ENCODE results near the gene L3MBTL1. TPM values are rescaled to one million over a fixed set of nuclear protein-coding genes. Genes with fewer than 3 reads are reported as not detected.

The L3MBTL1 gene
- total RNA-seq, 6 experiments from 2014 or later = 1.2 to 3.2 (median 2.4) TPM

DNA sequence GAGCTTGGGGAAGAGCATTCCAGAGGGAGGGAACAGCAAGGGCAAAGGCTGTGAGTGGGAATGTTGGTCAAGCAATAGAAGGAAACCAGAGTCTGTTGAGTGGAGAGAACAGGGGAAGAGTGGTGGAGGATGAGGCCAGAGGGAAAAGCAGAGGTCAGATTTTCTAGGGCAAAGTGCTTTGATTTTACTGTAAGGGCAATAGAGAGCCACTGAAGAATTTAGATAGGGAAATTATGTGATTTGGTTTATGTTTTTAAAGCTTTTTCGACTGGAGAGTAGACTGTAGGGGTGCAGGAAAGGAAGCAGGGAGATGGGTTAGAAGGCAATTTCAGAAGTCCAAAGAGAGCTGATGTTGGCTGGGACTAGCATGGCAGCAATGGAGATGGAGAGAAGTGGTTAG is 4.4 kb downstream of the L3MBTL1 start:
- WGBS (ENCODE audit: insufficient coverage, low coverage, low lambda C conversion rate, missing lambda C conversion rate) = 64% methylated on average over 1 of the region's 1 CpG

DNA sequence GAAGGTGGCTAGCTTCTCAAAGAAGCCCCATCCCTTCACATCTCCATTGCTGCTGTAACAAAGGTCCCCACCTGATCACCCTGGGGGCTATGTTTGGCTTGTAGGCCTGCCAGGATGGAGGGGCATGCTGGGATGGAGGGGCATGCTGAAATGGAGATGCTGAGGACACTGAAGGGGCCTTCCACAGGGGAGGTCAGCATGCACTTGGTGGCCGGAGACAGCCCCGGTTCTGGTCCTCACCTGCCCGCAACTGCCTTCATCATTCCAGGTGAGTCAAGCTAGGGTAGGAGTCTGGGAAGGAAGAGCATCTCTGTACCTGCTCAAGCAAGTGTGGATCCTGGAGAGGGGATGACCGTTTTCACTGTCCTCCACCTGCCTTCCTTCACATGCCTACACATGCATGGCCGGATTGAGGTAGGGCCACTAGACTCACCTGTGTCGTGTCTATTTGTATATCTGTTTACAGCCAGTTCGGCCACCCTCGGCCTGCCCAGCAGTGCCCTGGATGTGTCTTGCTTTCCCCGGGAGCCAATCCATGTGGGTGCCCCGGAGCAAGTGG is 6.0 kb downstream of the L3MBTL1 start:
- TF ChIP-seq, protein P1, sequence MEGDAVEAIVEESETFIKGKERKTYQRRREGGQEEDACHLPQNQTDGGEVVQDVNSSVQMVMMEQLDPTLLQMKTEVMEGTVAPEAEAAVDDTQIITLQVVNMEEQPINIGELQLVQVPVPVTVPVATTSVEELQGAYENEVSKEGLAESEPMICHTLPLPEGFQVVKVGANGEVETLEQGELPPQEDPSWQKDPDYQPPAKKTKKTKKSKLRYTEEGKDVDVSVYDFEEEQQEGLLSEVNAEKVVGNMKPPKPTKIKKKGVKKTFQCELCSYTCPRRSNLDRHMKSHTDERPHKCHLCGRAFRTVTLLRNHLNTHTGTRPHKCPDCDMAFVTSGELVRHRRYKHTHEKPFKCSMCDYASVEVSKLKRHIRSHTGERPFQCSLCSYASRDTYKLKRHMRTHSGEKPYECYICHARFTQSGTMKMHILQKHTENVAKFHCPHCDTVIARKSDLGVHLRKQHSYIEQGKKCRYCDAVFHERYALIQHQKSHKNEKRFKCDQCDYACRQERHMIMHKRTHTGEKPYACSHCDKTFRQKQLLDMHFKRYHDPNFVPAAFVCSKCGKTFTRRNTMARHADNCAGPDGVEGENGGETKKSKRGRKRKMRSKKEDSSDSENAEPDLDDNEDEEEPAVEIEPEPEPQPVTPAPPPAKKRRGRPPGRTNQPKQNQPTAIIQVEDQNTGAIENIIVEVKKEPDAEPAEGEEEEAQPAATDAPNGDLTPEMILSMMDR (IDR thresholded peaks at IDR 0.05) = no peak
- no peak for TF ChIP-seq POLR2A (IDR thresholded peaks at IDR 0.05)
- H3K27me3 ChIP-seq = no peaks in the 10 kb centered on the region
- DNase-seq = no peak
- H3K9me3 ChIP-seq = no peaks in the 10 kb centered on the region
- intact Hi-C loops (cut with DNase I) = no loop called here
- H3K4me3 ChIP-seq = peak overlapping the region; percentile 31 to 53 (median 48)
- no peak overlapping the region for H3K27ac ChIP-seq
- no CpG with 5 or more reads among the region's 10 CpGs for WGBS (ENCODE audit: insufficient coverage, low coverage, low lambda C conversion rate, missing lambda C conversion rate)
- H3K4me1 ChIP-seq = no peaks in the 10 kb centered on the region
- no peaks in the 10 kb centered on the region for H3K36me3 ChIP-seq
- ATAC-seq = peak in 1 of 4 donors; percentile 3

More for the DNA sequence above, 4.4 kb downstream of the L3MBTL1 start:
- no peak overlapping the region for H3K27ac ChIP-seq
- no peaks in the 10 kb centered on the region for H3K27me3 ChIP-seq
- no peaks in the 10 kb centered on the region for H3K9me3 ChIP-seq
- DNase-seq (no peak), ATAC-seq (no peak)
- TF ChIP-seq POLR2A (IDR thresholded peaks at IDR 0.05) = no peak
- TF ChIP-seq, protein P1 (IDR thresholded peaks at IDR 0.05) = no peak
- intact Hi-C loops (cut with DNase I) = no loop called here
- H3K4me1 ChIP-seq = peaks cover 0 to 10% (median 0%) of the 10 kb centered on the region in 4 donors
- no peak overlapping the region for H3K4me3 ChIP-seq
- H3K36me3 ChIP-seq = no peaks in the 10 kb centered on the region

DNA sequence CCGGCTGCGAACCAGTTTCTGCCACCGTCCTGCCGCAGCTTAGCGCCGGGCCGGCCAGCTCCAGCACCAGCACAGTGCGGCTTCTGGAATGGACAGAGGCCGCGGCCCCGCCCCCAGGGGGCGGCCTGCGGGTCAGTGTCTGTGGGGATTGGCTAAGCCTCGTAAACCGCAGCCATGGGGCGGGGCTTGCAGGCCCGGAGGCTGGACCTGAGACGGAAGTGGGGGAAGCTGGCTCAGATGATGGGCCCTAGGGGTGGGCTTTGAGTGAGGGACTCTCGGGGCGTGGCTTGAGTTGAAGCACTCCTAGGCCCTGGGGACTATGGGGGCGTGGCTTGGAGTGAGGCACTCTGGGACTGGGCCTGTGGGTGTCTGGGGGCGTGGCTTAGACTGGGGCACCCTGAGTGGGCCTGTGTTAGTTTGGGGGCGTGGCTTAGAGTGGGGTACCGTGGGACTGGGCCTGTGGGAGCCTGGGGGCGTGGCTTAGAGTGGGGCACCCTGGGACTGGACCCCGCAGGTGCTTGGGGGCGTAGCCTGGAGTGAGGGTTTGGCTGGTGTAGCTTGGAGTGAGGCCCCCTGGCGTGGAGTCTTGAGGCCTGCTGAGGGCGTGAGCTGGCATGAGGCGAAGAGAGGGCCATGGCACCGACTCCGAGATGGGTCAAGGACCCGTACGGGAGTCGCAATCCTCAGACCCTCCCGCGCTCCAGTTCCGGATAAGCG is 6.6 kb downstream of the L3MBTL1 start:
- no peaks in the 10 kb centered on the region for H3K27me3 ChIP-seq
- no peaks in the 10 kb centered on the region for H3K9me3 ChIP-seq
- intact Hi-C loops (cut with DNase I) = no loop called here
- whole genome bisulfite sequencing (ENCODE audit: insufficient coverage, low coverage, low lambda C conversion rate, missing lambda C conversion rate) = 44% methylated on average over 14 of the region's 39 CpGs
- no peaks in the 10 kb centered on the region for H3K36me3 ChIP-seq
- DNase-seq (peak; percentile 97 to 99 (median 98)), ATAC-seq (peak; percentile 94 to 97 (median 96))
- H3K4me3 ChIP-seq = peak overlapping the region; percentile 42 to 70 (median 58)
- no peak overlapping the region for H3K27ac ChIP-seq
- TF ChIP-seq POLR2A (IDR thresholded peaks at IDR 0.05) = peak; percentile 59
- TF ChIP-seq, protein P1 (IDR thresholded peaks at IDR 0.05) = peak; percentile 13 to 20 (median 18)
- H3K4me1 ChIP-seq = no peaks in the 10 kb centered on the region

DNA sequence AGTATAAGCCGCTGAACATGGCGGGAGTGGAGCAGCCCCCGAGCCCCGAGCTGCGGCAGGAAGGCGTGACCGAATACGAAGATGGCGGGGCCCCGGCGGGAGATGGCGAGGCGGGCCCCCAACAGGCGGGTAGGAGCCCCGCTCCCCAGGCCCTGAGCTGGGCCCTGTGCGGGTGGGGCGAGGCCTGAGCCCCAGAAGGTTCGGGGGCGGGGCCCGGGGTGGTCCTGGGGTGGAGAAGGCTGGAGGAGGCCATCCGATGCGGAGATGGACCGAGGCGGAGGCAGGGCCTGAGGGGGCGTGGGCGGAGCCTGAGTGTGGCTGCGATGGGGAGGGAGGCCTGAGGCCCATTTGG is 7.1 kb downstream of the L3MBTL1 start:
- no peaks in the 10 kb centered on the region for H3K36me3 ChIP-seq
- 20% methylated on average over 2 of the region's 27 CpGs for WGBS (ENCODE audit: insufficient coverage, low coverage, low lambda C conversion rate, missing lambda C conversion rate)
- no peak for ATAC-seq
- TF ChIP-seq, protein P1 (IDR thresholded peaks at IDR 0.05) = no peak
- TF ChIP-seq POLR2A (IDR thresholded peaks at IDR 0.05) = peak; percentile 7
- H3K4me1 ChIP-seq = no peaks in the 10 kb centered on the region
- no peaks in the 10 kb centered on the region for H3K27me3 ChIP-seq
- intact Hi-C loops (cut with DNase I) = no loop called here
- H3K4me3 ChIP-seq = peak overlapping the region; percentile 42 to 70 (median 58)
- no peak overlapping the region for H3K27ac ChIP-seq
- H3K9me3 ChIP-seq = no peaks in the 10 kb centered on the region
- DNase-seq = no peak

Measured in right lobe of liver (tissue), 6 donors.